Stimulated activated CD8-positive, alpha-beta memory T cell treated with anti-CD3 and anti-CD28 coated beads, Interleukin-4, amount 100 ng/mL, for 24 hours (primary cell): ENCODE measurements around the gene GBGT1.

Experiments
- DNase-seq: peaks from one replicate; pipeline ENCODE4 v3.0.0-alpha.2; 2020; ENCODE audit warnings: low read depth

Gene GBGT1

DNA sequence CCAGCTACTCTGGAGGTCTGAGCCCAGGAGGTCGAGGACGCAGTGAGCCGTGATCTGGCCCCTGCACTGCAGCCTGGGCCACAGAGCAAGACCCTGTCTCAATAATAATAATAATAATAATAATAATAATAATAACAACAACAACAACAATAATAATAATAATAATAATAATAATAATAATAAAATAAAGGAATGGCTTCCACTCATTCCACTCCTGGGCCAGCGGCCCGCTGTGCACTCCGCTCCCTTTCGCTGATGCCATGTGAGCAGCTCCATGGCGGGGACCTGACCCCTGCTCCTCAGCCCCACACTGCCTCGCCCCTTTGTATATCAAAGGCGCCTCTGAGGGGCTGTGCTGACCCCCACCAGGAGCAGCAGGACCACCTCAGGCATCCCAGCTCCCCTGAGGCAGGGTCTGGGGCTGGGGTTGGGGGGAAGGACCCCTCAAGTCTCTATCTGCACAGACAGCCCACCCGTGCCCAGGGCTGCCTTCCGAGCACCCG, 20.0 kb downstream of the GBGT1 start:
- DNase-seq = no peak

DNA sequence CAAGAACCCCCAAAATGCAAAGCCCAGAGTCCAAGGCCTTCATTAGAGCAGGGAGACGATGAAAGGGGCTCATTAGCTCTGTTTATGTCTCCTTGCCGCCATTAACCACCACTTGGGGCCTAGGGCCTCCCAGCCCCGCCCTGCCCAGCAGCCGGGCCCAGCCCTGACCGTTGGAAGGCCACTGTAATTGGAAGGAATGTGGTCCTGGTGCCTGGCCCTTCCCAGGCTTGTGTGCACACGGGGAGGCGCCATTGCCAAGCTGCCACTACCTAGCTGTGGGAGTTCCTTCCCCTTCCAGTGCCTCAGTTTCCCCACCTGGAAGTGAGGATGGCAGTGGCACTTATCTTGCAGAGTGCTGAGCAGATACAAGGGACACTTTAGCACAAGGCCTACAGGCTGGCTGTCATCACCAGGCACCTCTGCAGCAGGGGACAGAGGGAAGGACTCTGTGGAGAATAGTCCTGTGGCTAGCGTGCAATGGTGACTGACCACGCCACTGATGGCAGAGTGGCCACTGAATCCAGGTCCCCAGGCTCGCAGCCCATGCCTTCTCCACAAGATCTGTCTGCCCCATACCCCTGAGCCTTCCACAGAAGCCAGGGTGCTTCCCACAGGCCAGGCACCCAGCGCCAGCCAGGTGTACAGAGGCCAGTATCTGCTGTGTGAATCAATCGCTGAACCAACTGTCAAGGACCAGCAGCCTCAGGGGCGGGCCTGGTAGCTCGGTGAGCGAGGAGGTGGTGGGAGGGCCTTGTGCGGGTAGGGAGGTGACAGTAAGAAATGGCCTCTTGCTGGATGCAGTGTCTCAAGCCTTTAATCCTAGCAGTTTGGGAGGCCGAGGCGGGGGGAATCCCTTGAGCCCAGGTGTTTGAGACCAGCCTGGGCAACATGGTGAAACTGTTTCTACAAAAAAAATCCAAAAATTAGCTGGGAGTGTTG, 20.8 kb downstream of the GBGT1 start:
- DNase-seq = no peak

GRCh38 chr9:133141833-133142595, 21.7 kb downstream of the GBGT1 start:
- DNase-seq = peak; percentile 62

- DNase-seq = no peak
Measured at GRCh38 chr9:133140606-133141005, 23.1 kb downstream of the GBGT1 start.

GRCh38 chr9:133140174-133140505, 23.6 kb downstream of the GBGT1 start:
- DNase-seq = no peak

DNA sequence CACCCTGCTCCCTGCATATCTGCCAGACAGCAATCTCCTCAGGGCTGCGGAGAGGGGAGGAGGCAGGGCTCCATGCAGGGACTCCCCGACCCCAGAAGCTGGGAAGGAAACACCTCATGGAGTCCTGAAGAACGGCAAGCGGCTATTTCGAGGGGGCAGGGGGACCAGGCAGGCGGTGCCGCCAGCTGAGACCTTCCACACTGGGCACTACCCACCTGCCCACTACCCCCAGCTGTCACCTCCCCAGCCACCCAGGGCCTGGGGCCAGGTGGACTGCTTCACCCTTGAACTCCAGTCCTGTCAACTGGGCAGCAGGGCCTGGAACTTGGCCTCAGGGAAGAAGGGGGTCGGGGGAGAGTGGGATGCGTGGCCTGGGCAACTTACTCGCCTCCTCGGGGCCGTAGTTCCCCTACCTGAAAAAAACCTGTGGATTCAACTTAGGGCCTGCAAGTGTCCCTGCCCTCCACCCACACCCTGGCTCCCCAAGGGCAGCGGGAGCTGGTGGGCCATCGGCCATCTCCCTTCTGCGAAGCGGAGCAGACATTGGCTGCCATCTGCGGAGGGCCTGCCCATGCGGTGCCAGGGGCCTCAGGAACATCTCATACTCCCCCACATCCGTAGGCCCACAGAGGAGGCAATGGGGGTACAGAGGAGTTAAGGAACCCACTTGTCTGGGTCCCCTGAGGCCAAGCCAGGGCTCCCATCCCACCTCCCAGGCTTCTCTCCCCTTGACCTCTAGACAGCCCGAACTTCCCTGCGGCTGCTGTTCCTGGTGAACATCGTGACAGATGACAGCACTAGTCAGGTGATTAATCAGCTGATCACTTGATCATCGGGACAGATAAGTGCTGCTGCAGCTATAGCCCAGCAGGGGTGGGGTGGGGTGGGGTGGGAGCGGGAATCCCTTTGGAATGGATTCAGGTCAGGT, 24.2 kb downstream of the GBGT1 start:
- DNase-seq = no peak

DNA sequence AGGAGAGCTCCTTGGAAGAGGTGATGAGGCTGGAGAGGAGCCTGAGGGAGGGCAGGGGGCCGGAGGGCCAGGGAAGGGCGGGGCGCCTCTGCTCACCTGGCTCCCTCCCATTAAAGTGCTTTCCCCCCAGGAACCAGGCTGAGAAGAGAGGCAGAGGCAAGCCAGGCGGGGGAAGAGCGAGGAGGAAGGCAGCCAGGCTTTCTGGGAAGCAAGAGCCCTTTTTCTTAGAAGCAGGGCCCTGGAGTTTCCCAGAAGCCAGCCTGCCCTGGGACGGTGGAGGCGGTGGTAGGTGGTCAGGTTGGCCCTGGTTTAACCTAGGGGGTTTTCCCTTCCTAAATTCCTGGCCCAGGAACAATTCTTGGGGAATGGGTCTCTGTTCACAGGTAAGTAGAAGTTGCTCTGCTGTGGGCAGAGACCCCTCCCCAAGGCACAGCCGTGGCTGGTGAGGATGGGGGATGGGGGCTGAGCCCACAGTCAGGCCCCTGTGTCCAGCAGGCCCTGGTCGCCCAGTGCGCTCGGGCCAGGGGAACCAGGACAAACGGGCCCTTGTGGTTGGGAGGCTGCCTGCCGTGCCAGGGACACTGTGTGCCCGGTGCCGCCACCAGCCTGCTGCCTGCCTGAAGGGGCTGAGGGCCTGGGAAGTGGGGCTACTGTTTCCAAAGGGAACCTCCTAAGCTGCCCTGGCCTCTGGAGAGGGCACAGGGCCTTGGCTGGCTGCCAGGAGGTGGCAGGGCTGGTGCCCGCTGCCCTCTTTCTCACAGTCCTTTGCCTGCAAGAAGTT, 26.1 kb downstream of the GBGT1 start:
- DNase-seq = no peak

DNA sequence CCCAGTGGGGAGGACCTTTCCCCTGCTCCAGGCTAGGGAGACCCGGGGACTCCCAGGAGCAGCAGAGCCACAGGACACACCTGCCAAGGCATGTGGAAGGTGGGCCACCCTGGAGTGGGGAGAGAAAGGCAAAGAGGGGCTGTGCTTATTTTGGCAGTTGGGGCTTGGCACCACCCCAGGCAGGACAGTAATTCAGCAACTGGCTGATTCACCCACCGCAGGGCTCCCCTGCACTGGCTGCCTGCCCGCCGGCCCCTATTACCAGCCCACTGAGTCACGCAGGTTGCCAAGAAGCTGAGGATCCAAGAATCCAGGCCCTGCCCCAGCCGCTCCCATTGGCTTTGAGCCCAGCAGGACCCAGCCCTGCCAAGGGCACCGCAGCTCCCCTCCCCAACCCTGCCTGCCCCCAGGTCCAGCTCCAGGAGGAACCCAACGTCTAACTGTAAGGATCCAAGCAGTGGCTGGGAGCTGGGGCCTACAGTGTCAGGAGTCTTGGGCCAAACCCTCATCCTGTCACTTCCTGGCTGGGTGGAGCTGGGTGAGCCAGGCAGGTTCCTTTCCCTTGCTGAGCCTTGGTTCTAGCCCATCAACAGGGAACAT, 28.5 kb downstream of the GBGT1 start:
- DNase-seq = peak; percentile 58

DNA sequence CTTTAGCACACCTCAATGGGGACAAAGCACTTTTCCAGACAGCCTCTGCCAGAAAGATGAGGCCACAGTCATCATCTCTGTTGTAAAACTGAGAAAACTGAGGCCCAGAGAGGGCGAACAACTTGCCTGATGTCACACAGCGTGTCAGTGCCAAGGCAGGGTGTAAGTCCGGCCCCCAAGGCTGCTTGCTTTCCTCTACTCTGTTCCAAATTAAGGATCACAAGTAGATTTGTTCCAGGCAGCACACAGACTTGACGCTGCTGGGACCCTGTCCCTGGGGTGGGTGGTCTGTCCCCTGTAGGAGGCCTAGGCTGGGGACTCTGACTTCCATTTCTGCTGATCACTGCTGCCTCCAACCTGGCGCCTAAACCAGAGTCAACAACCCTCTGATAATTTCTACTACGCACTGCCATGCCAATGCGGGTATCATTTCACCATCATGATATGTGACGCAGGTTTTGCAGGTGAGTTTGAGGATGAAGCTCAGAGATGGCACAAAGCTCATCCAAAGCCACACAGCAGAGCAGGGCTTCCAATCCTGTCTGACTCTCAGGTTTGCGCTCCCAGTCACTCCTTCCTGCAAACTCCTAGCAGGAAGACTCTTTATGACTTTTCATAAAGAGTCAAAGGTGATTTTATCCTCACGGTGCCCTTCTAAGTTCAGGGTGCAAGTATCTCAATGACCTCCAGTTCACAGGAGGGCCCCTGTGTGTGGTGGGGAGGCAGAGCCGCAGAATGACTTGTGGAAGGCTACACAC, 29.1 kb downstream of the GBGT1 start:
- no peak for DNase-seq

- DNase-seq = peak; percentile 68
Measured at GRCh38 chr9:133133681-133134387, 29.9 kb downstream of the GBGT1 start.

DNA sequence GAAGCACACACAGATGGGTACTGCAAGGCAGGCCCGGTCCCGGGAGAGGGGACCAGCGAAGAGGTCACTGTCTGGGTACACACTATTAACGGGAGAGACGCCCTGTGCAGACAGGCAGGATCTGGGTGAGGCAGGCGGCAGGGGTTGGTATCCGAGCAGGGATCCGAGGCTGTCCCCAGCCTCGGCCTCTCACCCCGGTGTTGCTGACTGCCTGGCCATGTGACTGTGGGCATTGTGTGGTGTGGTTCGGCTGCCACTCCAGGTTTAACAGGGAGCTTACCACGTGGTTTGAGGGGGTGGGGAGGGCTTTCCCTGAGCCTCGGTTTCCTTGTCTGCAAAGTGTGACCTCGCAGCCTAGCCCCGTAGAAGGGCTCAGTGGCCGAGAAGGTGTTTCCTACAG, 31.5 kb downstream of the GBGT1 start:
- no peak for DNase-seq

GRCh38 chr9:133131506-133131905, 32.2 kb downstream of the GBGT1 start:
- DNase-seq = no peak

GRCh38 chr9:133130685-133131244, 32.9 kb downstream of the GBGT1 start:
- no peak for DNase-seq

GRCh38 chr9:133129001-133129795, 34.5 kb downstream of the GBGT1 start:
- DNase-seq = no peak

DNA sequence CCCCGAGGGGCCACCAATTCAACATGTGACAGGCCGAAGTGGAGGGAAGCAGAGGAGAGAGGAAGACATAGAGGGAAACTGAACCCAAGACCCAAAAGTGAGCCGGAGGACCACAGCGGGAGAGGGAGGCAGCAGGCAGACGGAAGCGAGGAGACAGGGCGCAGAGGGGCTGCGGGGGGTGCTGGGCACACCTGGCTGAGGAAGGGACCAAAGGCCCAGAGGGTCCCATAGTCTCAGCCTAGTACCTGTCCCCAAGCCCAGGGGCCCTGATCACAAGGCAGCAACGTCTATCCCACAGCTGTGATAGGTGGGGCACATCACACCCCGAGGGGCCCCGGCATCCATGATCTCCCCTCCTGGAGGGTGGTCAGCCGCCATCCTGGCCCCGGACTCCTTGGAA, 35.6 kb downstream of the GBGT1 start:
- DNase-seq = no peak

DNA sequence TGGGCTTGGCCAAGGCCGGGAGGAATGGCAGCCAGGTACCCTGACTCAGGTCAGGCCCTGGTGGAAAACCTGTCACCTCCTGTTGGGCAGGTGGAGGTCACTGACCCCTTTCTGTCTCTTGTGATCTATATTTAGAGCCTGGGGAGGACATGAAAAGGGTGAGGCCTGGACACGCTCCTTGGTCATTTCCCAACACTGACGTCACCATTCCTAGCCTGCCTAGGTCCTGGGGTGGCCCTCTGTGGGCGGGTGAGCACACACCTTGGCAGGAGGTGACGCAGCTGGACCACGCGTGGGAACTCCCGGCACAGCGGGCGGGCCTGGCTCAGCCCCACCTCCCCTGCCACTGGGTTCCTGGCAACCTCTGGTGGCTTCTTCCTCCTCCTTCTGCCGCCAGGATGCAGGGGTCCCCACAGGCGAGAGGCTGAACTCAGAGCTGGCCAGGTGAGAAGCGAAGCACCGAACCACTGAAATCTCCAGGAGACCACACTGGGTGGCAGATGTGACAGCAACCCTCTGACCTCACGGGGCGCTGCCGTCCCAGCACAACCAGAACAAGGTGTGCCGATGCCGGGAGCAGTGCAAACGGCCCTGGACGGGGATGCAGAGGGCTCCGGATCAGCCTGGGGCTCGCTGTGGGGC, 36.3 kb downstream of the GBGT1 start:
- no peak for DNase-seq

DNA sequence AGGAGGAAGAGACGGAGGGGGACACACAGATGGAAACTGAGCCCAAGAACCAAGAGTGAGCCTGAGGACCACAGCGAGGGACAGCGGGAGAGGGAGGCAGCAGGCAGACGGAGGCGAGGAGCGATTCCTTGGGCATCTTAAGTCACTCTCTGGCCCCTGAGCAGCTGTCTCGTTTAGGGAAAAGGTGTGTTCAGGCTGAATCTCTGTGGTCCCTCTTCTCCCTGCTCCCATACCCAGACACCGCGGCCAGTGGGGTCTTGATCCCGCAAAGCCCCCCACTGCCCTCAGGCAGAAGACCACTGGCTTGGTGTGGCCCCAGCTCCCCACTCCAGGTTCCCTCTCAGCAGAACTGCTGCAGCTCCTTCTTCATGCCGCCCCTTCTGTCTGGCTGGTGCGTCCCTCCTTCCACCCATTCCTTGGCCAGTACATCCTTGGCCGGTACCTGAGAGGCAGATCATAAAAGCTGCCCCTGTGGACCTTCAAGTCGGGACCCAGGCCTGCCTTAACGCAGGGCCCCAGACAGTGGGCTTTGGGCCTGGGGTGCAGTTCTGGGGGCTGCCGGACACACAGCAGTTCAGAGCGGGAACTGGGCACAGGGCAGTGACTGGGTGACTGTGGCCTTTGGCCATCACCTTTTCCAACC, 36.9 kb downstream of the GBGT1 start:
- DNase-seq = no peak
